ENCODE measurements around the gene TMC2. TPM values are rescaled to one million over a fixed set of nuclear protein-coding genes. Genes with fewer than 3 reads are reported as not detected.

TMC2 gene
- polyA plus RNA-seq, 3 donors = 0.06 to 0.46 (median 0.45) TPM

DNA sequence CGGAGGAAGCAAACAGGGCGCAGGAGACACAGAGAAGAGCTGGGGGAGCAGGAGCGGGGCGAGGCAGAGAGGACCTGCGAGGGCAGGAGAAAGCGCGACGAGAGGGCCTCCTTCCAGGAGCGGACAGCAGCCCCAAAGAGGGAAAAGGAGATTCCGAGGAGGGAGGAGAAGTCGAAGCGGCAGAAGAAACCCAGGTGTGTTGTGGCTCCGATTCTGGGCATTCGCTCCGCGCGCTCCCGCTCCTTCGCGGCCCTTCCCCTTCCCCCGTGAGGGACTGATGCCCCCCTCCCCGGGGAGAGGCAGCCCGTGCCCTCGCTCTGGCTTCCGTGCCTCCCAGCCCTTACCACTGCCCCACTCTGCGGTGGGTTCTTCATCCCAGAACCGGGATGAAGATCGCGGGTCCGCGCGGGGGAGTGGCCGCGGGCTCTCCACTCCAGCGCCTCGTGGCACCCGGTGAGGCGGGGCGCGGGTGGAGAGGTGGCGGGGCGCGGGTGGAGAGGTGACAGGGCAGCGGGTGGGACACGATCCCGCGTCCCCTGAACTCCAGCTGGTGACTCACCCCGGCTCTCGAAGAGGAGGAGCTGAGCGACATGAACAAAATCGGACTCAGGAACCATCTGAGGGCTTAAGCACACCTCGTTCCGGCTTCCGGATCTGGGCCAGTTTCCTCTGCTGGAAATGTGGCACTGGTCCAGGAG lies 22.4 kb downstream of the TMC2 start:
- no peak overlapping the region for H3K27ac ChIP-seq (ENCODE audit: low read depth, low read length)
- WGBS, 3 donors = 3 to 4% (median 3%) methylated on average over 40 to 54 of the region's 54 CpGs

DNA sequence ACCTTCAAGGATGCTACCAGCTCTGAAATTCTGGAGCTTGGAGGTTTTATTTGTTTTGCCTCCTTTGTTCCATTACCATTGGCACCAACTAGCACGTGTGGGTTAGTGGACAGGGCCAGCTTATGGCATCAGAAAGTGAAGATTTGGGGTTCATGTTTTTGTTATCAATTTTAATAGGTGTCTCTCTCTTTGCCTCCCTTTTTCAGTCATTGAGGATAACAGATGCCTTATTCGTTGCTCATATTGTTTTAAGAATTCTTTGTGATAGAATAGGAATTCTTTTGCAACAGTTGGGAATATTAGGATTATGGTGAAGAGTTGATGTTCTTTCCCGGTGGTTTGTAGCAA lies 22.9 kb downstream of the TMC2 start:
- H3K27ac ChIP-seq (ENCODE audit: low read depth, low read length) = no peak overlapping the region
- 38 to 46% (median 41%) methylated on average over 3 of the region's 3 CpGs for WGBS, 3 donors

DNA sequence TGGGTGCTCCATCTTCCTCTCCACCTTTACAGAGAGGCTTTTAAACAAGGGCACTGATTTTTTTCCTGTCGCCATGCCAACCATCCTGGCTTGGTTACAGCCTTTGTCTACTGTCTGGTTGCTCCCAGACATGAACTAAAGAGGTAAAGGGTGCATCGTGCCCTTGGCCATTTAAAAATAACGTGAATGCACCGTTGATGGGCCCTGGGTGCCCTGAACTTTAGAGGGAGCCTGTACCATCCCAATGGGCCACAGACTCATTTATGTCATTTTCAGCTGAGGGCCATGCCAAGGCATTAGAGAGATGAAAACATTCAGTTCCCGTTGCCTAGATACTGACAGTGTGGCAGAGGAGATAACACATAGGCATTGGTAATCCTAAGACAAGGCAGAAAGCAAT lies 23.3 kb downstream of the TMC2 start:
- WGBS, 3 donors = 59 to 70% (median 67%) methylated on average over 5 of the region's 5 CpGs
- H3K27ac ChIP-seq (ENCODE audit: low read depth, low read length) = no peak overlapping the region

DNA sequence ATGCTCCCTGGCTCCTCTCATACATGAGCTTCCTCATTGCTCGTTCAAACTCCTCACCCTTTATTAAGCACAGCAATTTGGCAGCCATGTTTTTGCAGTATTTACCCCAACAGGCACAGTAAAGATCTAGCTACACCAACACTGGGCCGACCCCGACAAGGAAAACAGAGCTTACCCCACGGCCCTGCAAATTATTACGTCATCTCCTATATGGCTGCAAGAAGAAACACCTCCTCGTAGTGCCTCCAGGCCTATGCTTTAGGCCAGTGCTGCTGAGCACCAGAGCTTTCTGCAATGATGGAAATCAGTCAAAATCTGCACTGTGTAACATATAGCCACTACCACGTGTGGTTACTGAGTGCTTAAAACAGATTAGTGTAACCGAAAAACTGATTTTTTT lies 26.7 kb downstream of the TMC2 start:
- 55 to 66% (median 63%) methylated on average over 8 of the region's 8 CpGs for WGBS, 3 donors
- H3K27ac ChIP-seq (ENCODE audit: low read depth, low read length) = no peak overlapping the region

DNA sequence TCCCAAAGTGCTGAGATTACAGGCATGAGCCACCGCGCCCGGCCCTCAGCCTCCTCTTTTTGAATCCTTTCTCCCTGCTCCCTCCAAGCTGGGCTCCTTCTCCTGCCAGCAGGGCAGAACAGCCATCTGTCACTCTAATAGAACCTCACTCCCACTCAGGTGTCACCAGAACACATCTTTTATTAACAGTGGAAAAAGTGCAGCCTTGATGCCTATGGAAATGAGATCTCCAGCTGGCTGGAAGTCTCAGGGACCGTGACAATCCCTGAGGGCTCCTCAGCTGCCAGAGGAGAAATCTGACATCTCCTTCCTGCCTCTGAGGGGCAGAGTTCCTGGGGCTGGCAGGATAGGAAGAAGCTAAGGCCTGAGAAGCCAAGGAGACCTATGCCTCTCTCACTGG lies 28.0 kb downstream of the TMC2 start:
- H3K27ac ChIP-seq (ENCODE audit: low read depth, low read length) = no peak overlapping the region
- 76 to 84% (median 78%) methylated on average over 4 of the region's 4 CpGs for WGBS, 3 donors

DNA sequence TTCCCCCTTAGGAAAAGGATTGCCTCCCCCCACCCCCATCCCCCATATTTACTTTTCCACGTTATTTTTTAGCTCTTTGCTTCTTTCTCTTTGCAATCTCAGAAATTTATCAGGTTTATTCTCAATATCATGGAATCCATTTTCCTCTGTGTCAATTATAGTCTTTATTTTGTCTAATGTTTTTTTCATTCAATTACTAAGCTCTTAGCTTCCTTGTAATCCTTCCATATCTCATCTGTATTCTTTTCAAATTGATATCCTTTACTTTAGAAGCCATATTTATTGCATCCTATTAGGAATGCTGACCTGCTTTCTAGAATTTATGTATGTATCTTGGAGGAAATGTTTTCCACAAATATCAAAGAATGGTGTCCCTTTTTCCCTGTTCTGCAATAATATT lies 39.3 kb downstream of the TMC2 start:
- 3 to 40% (median 20%) methylated on average over 1 of the region's 1 CpG for WGBS, 3 donors
- no peak overlapping the region for H3K27ac ChIP-seq (ENCODE audit: low read depth, low read length)

DNA sequence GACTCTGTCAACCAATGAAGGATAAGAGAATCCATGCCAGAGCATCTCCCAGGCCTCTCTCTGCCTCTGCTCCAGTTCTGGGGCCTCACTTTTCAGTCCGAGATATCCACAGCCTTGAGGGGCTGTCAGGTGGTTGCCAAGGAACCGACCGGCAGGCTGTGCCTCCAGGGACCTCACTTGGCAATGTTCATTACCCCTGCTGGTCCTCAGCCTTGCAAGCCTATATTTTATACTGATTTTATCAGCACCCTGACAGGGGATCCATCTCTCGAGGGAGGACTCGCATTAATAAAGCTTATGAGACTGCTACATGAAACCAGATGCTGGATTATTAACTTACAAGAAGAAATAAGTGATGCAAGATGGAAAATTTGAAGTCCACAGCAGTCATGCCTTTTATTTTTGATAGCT lies 39.9 kb downstream of the TMC2 start:
- H3K27ac ChIP-seq (ENCODE audit: low read depth, low read length) = no peak overlapping the region
- 52 to 71% (median 54%) methylated on average over 5 of the region's 5 CpGs for whole genome bisulfite sequencing, 3 donors

DNA sequence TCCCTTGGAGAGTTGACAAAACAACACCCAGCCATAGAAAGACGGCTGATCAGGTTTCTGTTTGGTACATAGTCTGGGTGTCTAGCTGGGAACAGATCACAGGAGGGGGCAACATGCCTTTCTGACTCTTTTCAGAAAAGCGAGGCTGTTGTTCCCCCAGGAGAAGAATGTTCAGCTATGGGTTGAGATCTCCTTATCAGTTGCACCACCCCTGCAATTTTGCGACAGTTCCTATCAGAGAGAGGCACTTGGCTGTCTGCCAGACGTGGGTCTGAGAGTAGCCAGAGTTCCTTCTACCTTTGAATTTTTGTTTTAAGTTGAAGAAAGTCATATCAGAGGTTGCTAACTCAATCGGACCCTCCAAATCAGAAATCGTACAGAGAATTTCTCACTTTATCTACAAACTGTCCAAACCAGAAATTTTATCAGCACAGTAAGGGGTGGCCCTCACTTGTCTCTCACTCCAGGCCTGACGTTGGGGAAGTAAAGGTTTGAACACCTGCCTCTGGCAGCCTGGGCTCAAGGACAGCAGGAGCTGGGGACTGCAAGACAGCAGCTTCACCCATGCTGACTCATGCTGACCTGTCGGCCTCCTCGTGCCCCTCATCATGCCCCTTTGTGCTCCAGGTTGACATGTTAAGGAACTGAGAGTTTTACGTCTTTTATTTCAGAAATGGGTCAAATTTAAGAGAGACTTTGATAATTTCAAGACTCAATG lies 42.3 kb downstream of the TMC2 start:
- 17 to 37% (median 27%) methylated on average over 10 of the region's 10 CpGs for WGBS, 3 donors
- H3K27ac ChIP-seq (ENCODE audit: low read depth, low read length) = no peak overlapping the region

DNA sequence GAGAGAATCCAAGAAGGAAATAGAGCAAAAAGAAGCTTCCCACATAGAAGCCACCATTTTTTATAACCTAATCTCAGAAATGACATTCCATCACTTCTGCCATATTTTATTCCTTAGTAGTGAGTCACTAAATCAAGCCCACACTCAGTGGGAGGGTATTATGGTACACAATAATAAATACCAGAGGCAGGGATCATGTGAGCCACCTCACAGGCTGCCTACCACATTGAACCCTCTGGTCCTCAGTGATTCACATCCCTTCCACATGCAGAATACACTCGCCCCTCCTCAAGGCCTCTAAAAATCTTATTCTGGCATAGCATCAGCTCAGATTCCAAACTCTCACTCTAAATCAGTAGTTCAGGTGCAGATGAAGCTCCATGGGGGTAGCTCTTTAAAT lies 49.4 kb downstream of the TMC2 start:
- no peak overlapping the region for H3K27ac ChIP-seq (ENCODE audit: low read depth, low read length)
- WGBS, 3 donors = 55 to 90% (median 64%) methylated on average over 1 of the region's 1 CpG

DNA sequence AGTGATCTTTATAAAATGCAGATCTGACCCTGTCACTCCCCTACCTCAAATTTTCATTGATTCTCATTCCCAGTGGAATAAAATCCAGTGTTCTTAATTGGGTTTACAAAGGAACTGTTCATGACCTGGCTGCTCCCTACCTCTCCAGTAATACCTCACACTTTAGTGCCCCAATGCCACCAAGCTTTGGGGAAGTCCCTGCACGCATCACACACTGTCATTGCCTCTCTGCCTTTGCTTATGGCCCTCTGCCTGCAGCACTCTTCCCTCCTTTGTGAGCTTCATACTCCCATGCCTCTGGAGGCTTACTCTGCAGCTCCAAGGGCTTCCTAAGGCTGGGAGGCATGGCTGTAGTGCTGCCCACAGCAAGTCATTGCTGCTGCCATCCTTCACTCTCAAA lies 57.4 kb downstream of the TMC2 start:
- WGBS, 3 donors = 76 to 81% (median 79%) methylated on average over 1 of the region's 1 CpG

DNA sequence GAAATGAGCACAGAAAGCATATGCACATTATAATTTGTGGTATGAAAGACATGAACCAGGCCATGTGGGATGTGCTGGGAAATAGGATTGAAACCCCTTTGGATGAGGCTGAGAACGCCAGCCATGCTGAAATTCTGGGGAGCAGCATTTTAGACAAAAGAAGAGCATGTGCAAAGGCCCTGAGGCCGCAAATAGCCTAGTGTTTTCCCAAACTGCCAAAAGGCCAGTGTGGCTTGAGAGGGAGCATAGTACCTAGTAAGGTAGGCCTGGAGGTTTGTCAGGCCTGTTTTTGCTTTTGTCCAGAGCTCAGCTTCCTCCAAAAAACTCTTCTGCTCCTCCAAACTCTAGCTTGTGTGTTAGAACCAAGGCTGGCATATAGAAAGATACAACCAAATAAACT lies 58.7 kb downstream of the TMC2 start:
- 89 to 98% (median 94%) methylated on average over 2 of the region's 2 CpGs for WGBS, 3 donors

More for the DNA sequence above, 57.4 kb downstream of the TMC2 start:
- H3K27ac ChIP-seq (ENCODE audit: low read depth, low read length) = no peak overlapping the region

DNA sequence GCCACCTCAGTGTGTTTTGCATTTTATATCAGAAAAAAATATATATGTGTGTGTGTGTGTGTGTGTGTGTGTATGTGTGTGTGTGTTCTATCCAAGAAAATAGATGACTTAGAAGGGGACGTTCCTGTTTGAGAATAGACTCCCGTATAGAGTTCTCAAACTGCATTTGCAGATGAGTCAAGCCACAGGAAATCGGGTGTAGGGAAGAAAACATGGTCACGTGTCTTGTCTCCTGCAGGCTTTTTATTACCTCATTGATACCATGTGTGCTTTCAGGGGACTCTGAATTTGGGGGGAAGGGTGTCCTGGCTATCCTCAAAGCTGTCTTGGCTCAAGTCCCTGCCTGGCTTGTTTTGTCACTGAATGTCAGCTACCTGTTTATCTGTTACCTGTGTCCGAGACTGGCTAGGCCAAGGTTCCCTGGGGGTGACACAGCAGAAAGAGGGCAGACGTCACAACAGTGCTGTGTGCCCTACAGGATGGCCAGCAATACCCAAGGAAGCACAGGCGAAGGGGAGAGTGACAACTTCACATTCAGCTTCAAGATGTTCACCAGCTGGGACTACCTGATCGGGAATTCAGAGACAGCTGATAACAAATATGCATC lies 60.4 kb downstream of the TMC2 start:
- 45 to 63% (median 46%) methylated on average over 8 of the region's 8 CpGs for WGBS, 3 donors
- H3K27ac ChIP-seq (ENCODE audit: low read depth, low read length) = no peak overlapping the region

More for the DNA sequence above, 58.7 kb downstream of the TMC2 start:
- H3K27ac ChIP-seq (ENCODE audit: low read depth, low read length) = no peak overlapping the region

DNA sequence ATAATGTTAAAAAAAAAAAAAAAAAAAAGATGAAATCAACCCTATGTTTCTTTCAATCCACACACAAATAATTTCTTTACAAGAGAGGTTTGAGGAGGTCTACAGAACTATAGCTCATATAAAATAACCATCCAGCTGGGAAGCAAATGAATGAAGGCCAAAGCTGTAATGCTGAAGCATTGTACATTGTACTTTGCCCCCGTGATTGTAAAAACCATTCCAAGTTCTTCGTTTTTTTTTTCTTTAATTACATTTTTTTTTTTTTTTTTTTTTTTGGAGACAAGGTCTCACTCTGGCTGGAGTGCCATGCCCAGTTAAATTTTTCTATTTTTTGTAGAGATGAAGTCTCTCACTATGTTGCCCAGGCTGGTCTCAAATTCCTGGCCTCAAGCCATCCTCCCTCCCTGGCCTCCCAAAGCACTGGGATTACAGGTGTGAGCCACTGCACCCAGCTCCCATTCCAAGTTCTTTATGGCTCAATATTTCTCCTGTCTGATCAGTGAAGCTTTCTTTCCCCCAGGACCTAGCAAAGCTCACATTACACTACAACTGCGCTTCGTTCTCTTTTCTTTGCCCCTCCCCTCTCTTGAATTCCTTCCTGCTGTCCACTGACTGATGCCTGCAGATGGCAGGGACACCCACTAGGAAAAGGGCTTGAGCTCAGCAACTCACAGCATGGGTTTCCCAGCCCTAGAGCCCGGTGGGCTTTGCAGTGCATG lies 63.1 kb downstream of the TMC2 start:
- 24 to 45% (median 33%) methylated on average over 5 of the region's 5 CpGs for WGBS, 3 donors
- H3K27ac ChIP-seq (ENCODE audit: low read depth, low read length) = no peak overlapping the region

DNA sequence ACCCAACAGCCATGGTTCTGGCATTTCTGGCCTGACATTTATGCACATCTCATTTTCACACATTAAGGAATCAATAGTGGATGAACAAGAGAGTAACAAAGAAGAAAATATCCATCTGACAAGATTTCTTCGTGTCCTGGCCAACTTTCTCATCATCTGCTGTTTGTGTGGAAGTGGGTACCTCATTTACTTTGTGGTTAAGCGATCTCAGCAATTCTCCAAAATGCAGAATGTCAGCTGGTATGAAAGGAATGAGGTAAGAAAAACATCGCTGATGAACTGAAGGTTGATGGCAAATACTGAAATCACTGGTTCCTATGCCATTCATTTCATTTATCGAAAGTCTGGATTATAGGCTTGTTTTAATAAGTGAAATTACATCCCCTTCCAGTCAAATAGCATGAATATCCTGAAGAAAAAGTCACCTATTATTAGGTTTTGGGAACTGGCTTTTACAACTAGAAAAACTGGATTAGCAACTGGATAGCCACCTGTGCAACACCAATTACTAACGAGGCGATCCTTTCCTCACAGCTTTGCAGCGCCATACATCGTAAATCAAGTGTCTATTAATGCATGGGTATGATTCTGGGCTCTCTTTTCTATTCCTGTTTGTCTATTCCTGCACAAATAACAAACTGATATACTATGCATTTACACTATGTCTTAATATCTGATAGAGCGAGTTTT lies 65.8 kb downstream of the TMC2 start:
- H3K27ac ChIP-seq (ENCODE audit: low read depth, low read length) = no peak overlapping the region
- 64 to 84% (median 82%) methylated on average over 9 of the region's 9 CpGs for WGBS, 3 donors

DNA sequence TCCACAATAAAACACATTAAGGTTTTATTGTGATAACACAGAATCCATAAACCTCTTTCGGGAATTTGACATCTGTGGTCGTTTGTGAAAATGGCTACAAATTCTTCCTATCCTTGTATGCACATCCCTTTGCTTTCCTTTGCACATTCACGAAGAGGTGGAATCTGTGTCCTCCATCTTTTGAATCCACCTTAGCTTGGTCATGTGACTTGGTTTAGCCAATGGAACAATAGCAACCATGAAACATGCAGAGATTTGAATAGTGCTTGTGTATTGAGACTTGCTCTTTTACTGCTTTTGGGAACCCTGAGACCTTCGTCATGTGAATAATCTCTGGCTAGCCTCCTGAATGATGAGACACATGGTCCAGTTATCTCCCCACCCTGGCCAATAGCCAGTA lies 66.4 kb downstream of the TMC2 start:
- WGBS, 3 donors = 84 to 89% (median 85%) methylated on average over 4 of the region's 4 CpGs
- H3K27ac ChIP-seq (ENCODE audit: low read depth, low read length) = no peak overlapping the region

DNA sequence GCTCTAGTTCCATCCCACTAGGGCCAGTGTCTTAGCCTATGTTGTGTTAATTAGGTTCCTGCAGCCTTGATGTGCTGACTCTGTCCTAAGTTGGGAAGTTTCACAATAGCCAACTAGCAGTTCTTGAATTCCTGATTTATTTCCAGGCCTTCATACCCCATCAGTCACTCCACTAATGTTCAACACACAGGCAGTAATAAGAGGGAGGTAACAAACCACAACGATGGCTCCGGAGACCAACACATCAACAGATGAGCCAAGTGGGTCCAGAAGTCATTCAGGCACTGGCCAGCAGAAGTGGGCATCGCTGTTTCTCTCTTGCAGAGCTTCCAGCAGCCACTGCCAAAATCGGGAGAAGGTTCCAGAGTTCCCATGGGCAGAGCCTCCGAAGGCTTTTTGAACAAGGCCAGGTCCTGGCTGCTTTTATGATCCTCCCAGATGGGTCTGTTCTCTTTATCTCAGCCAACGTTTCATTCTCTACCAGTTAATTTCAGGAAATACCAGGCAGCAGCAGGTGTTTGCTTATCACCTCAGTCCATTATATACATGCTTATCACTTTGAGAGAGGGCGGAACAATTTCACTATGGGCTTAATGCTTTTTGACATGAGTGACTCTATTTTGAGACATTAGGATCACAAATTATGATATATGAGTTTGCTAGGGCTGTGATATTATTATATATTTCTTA lies 67.6 kb downstream of the TMC2 start:
- WGBS, 3 donors = 53 to 63% (median 57%) methylated on average over 7 of the region's 7 CpGs
- no peak overlapping the region for H3K27ac ChIP-seq (ENCODE audit: low read depth, low read length)

DNA sequence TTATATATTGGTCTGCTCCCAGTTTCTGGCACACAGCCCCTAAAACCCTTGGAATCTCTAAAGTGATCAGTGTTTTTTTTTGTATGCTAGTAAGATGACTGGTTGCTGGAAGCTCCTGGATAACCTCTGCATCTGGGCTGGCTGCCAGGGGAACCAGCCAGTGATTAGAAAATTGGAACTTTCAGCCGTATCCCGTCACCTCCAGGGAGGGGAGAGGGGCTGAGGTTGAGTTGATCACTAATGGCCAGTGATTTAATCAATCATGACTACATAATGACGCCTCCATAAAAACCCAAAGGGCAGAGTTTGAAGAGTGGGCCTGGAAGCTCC lies 68.1 kb downstream of the TMC2 start:
- H3K27ac ChIP-seq (ENCODE audit: low read depth, low read length) = no peak overlapping the region
- 41 to 60% (median 50%) methylated on average over 3 of the region's 3 CpGs for WGBS, 3 donors

DNA sequence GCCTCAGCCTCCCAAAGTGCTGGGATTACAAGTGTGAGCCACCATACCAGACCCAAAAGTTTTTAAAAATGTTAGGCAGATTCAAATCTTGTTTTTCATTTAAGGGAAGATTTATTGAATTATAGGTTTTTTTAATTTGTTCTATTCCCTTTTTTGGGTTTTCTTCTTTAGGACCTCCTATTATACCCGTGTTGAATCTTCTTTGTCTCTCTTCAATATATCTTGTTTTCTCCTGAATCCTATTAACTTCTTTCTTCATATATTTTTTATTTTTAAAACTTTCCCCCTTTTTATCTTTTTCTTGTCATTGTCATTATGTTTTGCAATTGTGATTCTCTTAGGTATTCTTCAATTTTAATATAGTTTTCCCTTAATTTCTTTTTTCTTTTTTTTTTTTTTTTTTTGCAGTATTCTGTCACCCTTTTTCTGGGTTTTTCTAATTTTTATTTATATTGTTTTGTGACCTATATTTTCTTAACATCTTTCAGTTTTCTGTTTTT lies 70.2 kb downstream of the TMC2 start:
- H3K27ac ChIP-seq (ENCODE audit: low read depth, low read length) = no peak overlapping the region
- WGBS, 3 donors = 90 to 94% (median 91%) methylated on average over 1 of the region's 1 CpG

Measured in adipose tissue (tissue), 3 donors.